ENCODE results near the gene PKN2. TPM values are rescaled to one million over a fixed set of nuclear protein-coding genes. Genes with fewer than 3 reads are reported as not detected.
"Not testable (repeated sequence)": the region's sequence is repeated elsewhere in the genome, so short reads cannot be mapped to it uniquely, and the experiment has no call there.

Gene PKN2
- total and polyA plus RNA-seq, 8 donors: 6.5 to 28.8 (median 16.0) TPM

GRCh38 chr1:88825721-88826120 lies 141.6 kb downstream of the PKN2 start:
- TF ChIP-seq, protein P1, sequence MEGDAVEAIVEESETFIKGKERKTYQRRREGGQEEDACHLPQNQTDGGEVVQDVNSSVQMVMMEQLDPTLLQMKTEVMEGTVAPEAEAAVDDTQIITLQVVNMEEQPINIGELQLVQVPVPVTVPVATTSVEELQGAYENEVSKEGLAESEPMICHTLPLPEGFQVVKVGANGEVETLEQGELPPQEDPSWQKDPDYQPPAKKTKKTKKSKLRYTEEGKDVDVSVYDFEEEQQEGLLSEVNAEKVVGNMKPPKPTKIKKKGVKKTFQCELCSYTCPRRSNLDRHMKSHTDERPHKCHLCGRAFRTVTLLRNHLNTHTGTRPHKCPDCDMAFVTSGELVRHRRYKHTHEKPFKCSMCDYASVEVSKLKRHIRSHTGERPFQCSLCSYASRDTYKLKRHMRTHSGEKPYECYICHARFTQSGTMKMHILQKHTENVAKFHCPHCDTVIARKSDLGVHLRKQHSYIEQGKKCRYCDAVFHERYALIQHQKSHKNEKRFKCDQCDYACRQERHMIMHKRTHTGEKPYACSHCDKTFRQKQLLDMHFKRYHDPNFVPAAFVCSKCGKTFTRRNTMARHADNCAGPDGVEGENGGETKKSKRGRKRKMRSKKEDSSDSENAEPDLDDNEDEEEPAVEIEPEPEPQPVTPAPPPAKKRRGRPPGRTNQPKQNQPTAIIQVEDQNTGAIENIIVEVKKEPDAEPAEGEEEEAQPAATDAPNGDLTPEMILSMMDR (IDR thresholded peaks at IDR 0.05): no peak
- WGBS, 2 donors: 89 to 100% methylated on average over 2 of the region's 2 CpGs

GRCh38 chr1:88847643-88848042 lies 163.6 kb downstream of the PKN2 start:
- FAIRE-seq: no peak
- WGBS, 2 donors: 20 to 33% methylated on average over 1 of the region's 1 CpG
- Histone ChIP-seq H3K4me3 (no peak overlapping the region), H3K27ac (no peak overlapping the region), H3K27me3 (no peaks in the 10 kb centered on the region), H3K4me1 (no peaks in the 10 kb centered on the region), H3K9me3 (no peaks in the 10 kb centered on the region), H3K36me3 (peaks cover 0 to 10% (median 6%) of the 10 kb centered on the region in 3 donors)
- TF ChIP-seq, protein P1 (IDR thresholded peaks at IDR 0.05): no peak
- no peak for DNase-seq
- ATAC-seq: no peak
- intact Hi-C loops (cut with DNase I): no loop called here

More at GRCh38 chr1:88825721-88826120, 141.6 kb downstream of the PKN2 start:
- ATAC-seq: no peak
- DNase-seq: no peak
- Histone ChIP-seq H3K27ac (no peak overlapping the region), H3K36me3 (peaks cover 0 to 13% (median 11%) of the 10 kb centered on the region in 3 donors), H3K4me3 (no peak overlapping the region), H3K27me3 (no peaks in the 10 kb centered on the region), H3K9me3 (no peaks in the 10 kb centered on the region), H3K4me1 (no peaks in the 10 kb centered on the region)
- no peak for FAIRE-seq
- intact Hi-C loops (cut with DNase I): no loop called here

GRCh38 chr1:88851303-88852063 lies 167.4 kb downstream of the PKN2 start:
- TF ChIP-seq, protein P1 (IDR thresholded peaks at IDR 0.05): no peak
- H3K4me3 ChIP-seq: no peak overlapping the region
- 90 to 92% methylated on average over 6 of the region's 6 CpGs for WGBS, 2 donors
- intact Hi-C loops (cut with DNase I): no loop called here
- ATAC-seq (no peak), DNase-seq (no peak), FAIRE-seq (no peak)
- H3K9me3 ChIP-seq: no peaks in the 10 kb centered on the region
- H3K27ac ChIP-seq: no peak overlapping the region
- no peaks in the 10 kb centered on the region for H3K27me3 ChIP-seq
- H3K36me3 ChIP-seq: peaks cover 0 to 34% (median 16%) of the 10 kb centered on the region in 3 donors
- H3K4me1 ChIP-seq: no peaks in the 10 kb centered on the region

DNA sequence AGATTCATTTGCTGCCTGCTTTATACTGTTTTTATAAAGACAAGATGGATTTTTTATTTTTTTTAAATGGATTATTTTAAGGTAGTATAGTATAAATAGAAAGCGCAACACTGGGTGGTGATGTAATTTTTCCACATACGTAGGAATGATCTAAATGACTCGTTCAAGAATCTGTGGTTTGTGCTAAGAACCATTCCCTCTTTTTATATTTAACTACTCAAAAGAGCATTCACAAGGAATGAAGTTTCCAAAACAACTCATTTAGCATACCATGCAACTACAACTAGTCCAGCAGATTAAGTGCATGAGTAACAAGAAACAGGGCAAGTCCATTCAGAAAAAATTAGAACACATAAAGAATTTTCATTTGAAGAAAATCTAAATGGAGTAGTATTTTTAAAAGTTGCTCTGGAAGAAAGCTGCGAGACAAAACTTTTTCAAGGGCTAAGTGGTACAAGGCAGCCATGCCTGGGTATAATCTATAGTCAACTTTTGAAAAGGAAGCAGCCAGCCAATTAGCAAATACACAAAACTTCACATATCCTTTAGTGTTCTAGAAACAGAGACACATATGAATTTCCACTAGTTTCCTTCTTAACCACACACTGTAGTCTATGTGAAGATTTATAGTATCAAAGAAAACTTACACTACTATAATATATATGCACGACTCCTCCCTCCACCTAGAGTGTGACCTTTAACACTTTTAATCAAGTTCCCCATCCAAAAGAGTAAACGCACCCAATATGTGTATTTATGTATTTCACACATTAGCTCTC lies 183.9 kb downstream of the PKN2 start:
- intact Hi-C loops (cut with DNase I): no loop called here
- ATAC-seq: no peak
- Histone ChIP-seq H3K27me3 (no peaks in the 10 kb centered on the region), H3K27ac (no peak overlapping the region), H3K4me3 (no peak overlapping the region), H3K9me3 (no peaks in the 10 kb centered on the region), H3K4me1 (no peaks in the 10 kb centered on the region), H3K36me3 (no peaks in the 10 kb centered on the region)
- DNase-seq: no peak
- TF ChIP-seq, protein P1 (IDR thresholded peaks at IDR 0.05): no peak
- WGBS, 2 donors: 69 to 73% methylated on average over 6 of the region's 6 CpGs
- FAIRE-seq: no peak

DNA sequence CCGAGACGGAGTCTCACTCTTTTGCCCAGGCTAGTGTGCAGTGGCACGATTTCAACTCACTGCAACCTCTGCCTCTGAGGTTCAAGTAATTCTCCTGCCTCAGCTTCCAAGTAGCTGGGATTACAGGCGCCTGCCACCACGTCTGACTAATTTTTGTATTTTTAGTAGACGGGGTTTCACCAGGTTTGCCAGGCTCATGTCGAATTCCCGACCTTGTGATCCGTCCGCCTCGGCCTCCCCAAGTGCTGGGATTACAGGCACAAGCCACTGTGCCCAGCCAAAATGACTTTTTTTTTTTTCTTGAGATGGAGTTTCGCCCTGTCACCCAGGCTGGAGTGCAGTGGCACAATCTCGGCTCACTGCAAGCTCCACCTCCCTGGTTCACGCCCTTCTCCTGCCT lies 185.6 kb downstream of the PKN2 start:
- DNase-seq; FAIRE-seq; H3K27ac ChIP-seq; H3K4me3 ChIP-seq; H3K36me3 ChIP-seq; intact Hi-C loops (cut with DNase I); ATAC-seq; H3K9me3 ChIP-seq; H3K27me3 ChIP-seq; H3K4me1 ChIP-seq: not testable (repeated sequence)
- 98% methylated on average over 14 of the region's 14 CpGs for WGBS, 2 donors

All from pancreas (tissue), 10 donors.